ENCODE data around the gene RPL32.
"Not testable (repeated sequence)": the region's sequence is repeated elsewhere in the genome, so short reads cannot be mapped to it uniquely, and the experiment has no call there.

RPL32 gene

GRCh38 chr3:12868039-12869034 lies 27.0 kb upstream of the RPL32 start:
- peak; percentile 88 for FAIRE-seq

GRCh38 chr3:12866836-12867235 lies 25.5 kb upstream of the RPL32 start:
- FAIRE-seq, result no peak

DNA sequence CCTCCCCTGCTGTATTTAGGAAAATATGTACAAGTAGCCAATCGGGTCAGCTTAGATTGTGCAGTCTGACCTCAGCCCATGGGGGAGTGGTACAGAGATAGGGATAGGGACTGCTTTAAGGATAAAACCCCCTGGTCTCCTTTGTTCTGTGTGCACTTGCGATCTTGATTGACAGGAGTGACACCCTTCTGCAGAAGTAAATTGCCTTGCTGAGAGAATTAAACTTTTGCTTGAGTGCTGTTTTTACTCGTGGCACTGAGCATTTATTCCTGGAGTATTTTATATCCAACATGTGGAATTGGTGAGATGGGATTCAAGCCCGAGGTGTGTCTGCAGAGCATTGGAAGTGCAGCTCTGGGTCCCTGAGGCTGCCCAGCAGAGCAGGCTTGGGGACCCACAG lies 23.9 kb upstream of the RPL32 start:
- FAIRE-seq, result no peak

DNA sequence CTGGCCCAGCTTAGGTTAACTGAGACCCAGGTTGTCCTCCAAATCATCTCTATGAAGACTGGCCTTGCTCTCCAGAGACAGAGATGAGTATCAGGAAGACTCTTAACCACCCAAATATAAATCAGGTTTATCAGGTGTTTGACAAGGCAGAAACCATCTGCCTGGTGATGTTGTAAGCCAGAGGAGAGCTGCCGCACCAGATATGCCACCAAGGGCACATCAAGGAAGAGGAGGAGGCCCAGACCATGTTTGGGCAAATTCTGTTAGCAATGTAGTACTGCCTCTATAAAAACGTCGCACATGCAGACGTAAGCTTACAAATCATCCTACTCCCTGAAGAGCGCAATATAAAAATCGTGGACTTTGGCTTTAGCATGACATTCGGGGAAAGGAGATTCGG lies 21.0 kb upstream of the RPL32 start:
- FAIRE-seq, result no peak

GRCh38 chr3:12861611-12862010 lies 20.2 kb upstream of the RPL32 start:
- no peak for FAIRE-seq

- FAIRE-seq, result no peak
Measured at GRCh38 chr3:12859840-12860239, 18.5 kb upstream of the RPL32 start.

DNA sequence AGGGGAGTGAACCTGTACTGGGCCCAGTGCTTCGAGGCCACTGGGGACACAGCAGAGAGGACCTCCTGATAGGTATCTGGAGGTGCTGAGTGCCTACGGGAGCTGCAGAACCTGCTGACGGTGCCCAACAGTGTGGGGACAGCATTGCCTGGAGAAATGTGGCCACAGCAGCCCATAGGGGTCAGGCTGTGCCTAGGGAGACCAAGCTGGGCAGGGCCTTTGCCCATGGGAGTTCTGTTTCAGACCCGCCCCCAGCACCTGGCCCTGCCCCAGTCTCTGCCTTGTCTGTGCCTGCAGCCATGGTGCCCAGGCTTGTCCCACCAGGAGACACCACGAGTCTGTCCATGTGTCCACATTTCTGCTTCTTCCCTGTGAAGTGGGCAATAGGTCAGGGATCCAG lies 15.3 kb upstream of the RPL32 start:
- FAIRE-seq, result no peak

GRCh38 chr3:12854565-12854964 lies 13.2 kb upstream of the RPL32 start:
- no peak for FAIRE-seq

GRCh38 chr3:12853847-12854246 lies 12.5 kb upstream of the RPL32 start:
- not testable (repeated sequence) for FAIRE-seq

- no peak for FAIRE-seq
Measured at GRCh38 chr3:12852201-12852600, 10.8 kb upstream of the RPL32 start.

DNA sequence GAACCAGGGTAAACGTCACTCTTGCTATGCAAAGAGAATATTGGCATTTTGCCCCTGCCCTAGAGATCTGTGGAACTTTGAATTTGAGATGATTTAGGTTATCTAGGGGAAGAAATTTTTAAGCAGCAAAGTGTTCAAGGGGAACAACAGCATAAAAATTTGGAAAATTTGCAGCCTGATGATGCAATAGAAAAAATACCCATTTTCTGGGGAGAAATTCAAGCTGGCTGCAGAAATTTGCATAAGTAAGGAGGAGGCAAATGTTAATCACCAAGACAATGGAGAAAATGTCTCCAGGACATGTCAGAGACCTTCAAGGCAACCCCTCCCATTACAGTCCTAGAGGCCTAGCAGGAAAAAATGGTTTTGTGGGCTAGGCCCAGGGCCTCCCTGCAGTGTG lies 4.4 kb upstream of the RPL32 start:
- no peak for FAIRE-seq

- FAIRE-seq, result no peak
Measured at GRCh38 chr3:12842469-12842868, 1.1 kb upstream of the RPL32 start.

- no peak for FAIRE-seq
Measured at GRCh38 chr3:12841970-12842328, 584 bp upstream of the RPL32 start.

DNA sequence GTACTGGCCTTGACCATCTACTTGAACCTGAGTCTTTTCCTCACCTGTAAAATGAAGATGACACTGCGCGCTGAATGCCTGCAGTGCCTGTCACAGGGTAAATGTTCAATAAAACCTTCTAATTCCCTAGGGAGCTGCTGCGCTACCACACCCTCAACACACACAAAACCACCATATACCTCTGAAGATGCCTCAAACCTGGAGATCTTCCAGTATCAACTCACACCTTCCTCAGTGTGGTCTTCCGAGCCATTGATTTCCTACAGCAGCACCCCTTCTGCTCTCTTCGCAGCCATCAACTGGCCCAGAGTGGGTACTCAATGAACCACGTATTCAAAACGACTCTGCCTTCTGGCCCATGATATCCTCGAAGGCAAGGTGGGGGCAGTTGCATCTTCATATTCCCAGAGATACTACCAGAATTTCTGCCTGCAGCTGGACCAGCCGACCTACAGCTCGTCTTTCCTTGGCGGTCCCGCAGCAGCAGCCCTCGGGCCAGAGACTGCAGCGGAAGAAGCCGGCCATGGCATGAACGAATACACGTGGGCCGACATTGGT lies 695 bp downstream of the RPL32 start:
- FAIRE-seq, result no peak

DNA sequence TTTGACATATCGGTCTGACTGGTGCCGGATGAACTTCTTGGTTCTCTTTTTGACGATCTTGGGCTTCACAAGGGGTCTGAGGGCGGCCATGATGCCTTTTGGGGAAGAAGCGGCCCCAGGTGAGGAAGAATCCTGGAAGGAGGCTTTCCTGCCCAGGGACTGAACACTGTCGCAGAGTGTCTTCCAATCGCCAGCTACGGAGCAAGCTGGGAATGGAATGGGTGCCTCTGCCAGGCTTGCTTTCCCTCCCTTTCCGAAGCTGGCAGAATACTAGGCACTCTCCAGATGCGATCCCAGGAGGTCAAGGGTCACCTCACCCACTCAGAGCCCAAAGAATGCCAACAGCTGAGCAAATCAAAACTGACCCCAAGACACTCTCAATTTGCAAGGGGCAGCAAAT lies 1.2 kb downstream of the RPL32 start:
- FAIRE-seq, result not testable (repeated sequence)

DNA sequence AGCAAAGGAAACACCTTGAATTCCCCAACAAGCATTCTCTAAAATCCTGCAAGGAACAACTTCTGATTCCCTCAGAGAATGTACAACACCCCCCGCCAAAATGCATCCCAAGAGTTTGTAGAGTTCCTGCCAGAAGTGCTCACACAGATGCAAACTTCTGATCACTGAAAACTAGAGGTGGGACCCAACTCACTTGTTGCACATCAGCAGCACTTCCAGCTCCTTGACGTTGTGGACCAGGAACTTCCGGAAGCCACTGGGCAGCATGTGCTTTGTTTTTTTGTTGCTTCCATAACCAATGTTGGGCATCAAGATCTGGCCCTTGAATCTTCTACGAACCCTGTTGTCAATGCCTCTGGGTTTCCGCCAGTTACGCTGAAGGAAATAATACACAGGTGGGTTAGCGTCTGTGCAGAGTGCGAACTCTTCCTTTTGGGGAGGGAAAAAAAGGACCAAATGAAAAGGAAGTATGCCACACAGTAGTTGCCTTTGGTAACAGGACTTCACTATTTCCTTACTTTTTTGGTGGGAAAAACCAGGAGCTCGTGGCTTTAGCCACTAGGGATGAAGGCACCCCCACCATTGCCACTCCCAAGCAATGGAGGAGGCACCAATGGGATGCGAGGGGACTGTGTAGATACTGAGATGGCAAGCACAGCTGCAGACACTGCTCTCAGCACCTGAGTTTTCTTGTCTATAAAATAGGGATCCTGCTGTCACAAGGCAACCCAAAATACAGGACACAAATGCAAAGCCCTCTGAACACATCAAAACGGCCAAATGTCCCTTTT lies 2.0 kb downstream of the RPL32 start:
- no peak for FAIRE-seq

- no peak for FAIRE-seq
Measured at GRCh38 chr3:12838179-12838965, 3.0 kb downstream of the RPL32 start.

DNA sequence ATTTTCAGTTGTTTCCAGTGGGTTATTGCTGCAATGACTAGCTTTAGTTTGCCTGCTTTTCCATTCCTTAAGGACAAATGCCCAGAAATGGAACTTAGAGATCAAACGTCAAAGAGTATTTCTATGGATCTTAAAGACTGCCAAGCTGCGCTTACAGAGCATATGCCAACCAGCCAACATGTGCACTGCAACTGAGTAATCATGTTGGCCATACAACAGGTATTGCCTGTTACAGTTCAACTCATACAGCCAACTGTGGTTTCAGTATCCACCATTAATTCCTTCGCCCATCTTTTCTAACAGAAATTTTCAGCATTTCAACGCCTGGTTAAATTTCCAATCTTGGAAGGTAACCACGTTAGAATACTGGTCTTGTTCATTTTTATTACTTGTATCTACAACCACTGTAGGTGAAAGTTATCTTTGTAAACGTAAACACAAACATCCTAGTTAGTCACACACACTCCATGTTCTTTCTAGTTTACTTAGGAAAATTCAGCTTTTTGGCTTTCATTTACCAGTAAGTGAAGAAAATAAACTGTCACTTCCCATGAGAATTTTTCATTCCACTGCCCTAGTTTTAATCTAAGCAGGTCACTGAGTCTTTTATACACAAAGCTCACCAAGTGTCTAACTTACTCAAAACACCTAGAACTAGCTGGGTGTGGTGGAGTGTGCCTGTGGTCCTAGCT lies 3.9 kb downstream of the RPL32 start:
- no peak for FAIRE-seq

GRCh38 chr3:12835052-12835665 lies 6.2 kb downstream of the RPL32 start:
- FAIRE-seq, result no peak

- no peak for FAIRE-seq
Measured at GRCh38 chr3:12833222-12834161, 7.9 kb downstream of the RPL32 start.
